ENCODE measurements around the gene GNG7.
"Not testable (repeated sequence)": the region's sequence is repeated elsewhere in the genome, so short reads cannot be mapped to it uniquely, and the experiment has no call there.

The GNG7 gene

GRCh38 chr19:2668175-2668763, 34.2 kb downstream of the GNG7 start (continued):
- TF ChIP-seq OSR1 (CRISPR knock-in tag; IDR thresholded peaks at IDR 0.05) (no peak), BACH2 (CRISPR knock-in tag; IDR thresholded peaks at IDR 0.05; ENCODE audit: borderline replicate concordance) (no peak), TOX (CRISPR knock-in tag; IDR thresholded peaks at IDR 0.05; ENCODE audit: borderline replicate concordance) (no peak)

- not testable (repeated sequence) for ATAC-seq
These were observed 35.1 kb downstream of the GNG7 start for GRCh38 chr19:2667349-2667748.

GRCh38 chr19:2666344-2666994, 36.0 kb downstream of the GNG7 start:
- ATAC-seq = no peak

GRCh38 chr19:2665103-2665502, 37.4 kb downstream of the GNG7 start:
- no peak for ATAC-seq
- TF ChIP-seq CREB5 (CRISPR knock-in tag; IDR thresholded peaks at IDR 0.05; ENCODE audit: low read depth) (no peak), ZNF565 (CRISPR knock-in tag; conservative IDR thresholded peaks at IDR 0.05; ENCODE audit: low read depth) (no peak), PATZ1 (CRISPR knock-in tag; IDR thresholded peaks at IDR 0.05; ENCODE audit: borderline replicate concordance) (no peak), ARNTL (CRISPR knock-in tag; IDR thresholded peaks at IDR 0.05; ENCODE audit: borderline replicate concordance, low read depth) (no peak), ZC3H10 (CRISPR knock-in tag; IDR thresholded peaks at IDR 0.05) (no peak), ISL1 (CRISPR knock-in tag; IDR thresholded peaks at IDR 0.05) (no peak), SNAI2 (CRISPR knock-in tag; IDR thresholded peaks at IDR 0.05) (no peak), ZFP30 (CRISPR knock-in tag; IDR thresholded peaks at IDR 0.05) (no peak), PPARA (CRISPR knock-in tag; IDR thresholded peaks at IDR 0.05; ENCODE audit: borderline replicate concordance) (no peak), OSR1 (CRISPR knock-in tag; IDR thresholded peaks at IDR 0.05) (no peak)

More at GRCh38 chr19:2666344-2666994, 36.0 kb downstream of the GNG7 start:
- TF ChIP-seq TOX (CRISPR knock-in tag; IDR thresholded peaks at IDR 0.05; ENCODE audit: borderline replicate concordance) (no peak), BACH2 (CRISPR knock-in tag; IDR thresholded peaks at IDR 0.05; ENCODE audit: borderline replicate concordance) (no peak), ZNF70 (CRISPR knock-in tag; IDR thresholded peaks at IDR 0.05) (no peak), ZFP30 (CRISPR knock-in tag; IDR thresholded peaks at IDR 0.05) (no peak), ISL1 (CRISPR knock-in tag; IDR thresholded peaks at IDR 0.05) (no peak), POU6F1 (CRISPR knock-in tag; IDR thresholded peaks at IDR 0.05; ENCODE audit: borderline replicate concordance, low read depth) (no peak), ARNTL (CRISPR knock-in tag; IDR thresholded peaks at IDR 0.05; ENCODE audit: borderline replicate concordance, low read depth) (no peak), CSDC2 (CRISPR knock-in tag; IDR thresholded peaks at IDR 0.05) (no peak), CSRNP3 (CRISPR knock-in tag; IDR thresholded peaks at IDR 0.05) (no peak), GLIS3 (CRISPR knock-in tag; IDR thresholded peaks at IDR 0.05) (no peak), RARB (CRISPR knock-in tag; IDR thresholded peaks at IDR 0.05) (no peak), PPARA (CRISPR knock-in tag; IDR thresholded peaks at IDR 0.05; ENCODE audit: borderline replicate concordance) (no peak), ESRRG (CRISPR knock-in tag; IDR thresholded peaks at IDR 0.05) (no peak), ZC3H10 (CRISPR knock-in tag; IDR thresholded peaks at IDR 0.05) (no peak), CREB5 (CRISPR knock-in tag; IDR thresholded peaks at IDR 0.05; ENCODE audit: low read depth) (no peak), ZNF565 (CRISPR knock-in tag; conservative IDR thresholded peaks at IDR 0.05; ENCODE audit: low read depth) (no peak), ZNF8 (CRISPR knock-in tag; IDR thresholded peaks at IDR 0.05) (no peak), PATZ1 (CRISPR knock-in tag; IDR thresholded peaks at IDR 0.05; ENCODE audit: borderline replicate concordance) (no peak)
